Measurements from ENCODE around the gene OSBPL5. TPM values are rescaled to one million over a fixed set of nuclear protein-coding genes. Genes with fewer than 3 reads are reported as not detected.

The OSBPL5 gene
- total and polyA plus RNA-seq, 4 experiments from 2014 or later = 0.75 to 5.2 (median 2.9) TPM

- Histone ChIP-seq H3K27me3 (ENCODE audit: insufficient read depth, low read length) (no peaks in the 10 kb centered on the region), H3K27ac (ENCODE audit: low read depth, low read length) (no peak overlapping the region), H3K36me3 (ENCODE audit: insufficient read depth, low read length) (no peaks in the 10 kb centered on the region), H3K4me1 (ENCODE audit: insufficient read depth, low read length) (peaks cover 3% of the 10 kb centered on the region), H3K9me3 (ENCODE audit: control insufficient read depth in 1 of 2, low read length in 2 of 2) (no peaks in the 10 kb centered on the region), H3K4me3 (ENCODE audit: low read length in 2 of 2) (no peak overlapping the region)
- no peak overlapping the region for H3K27ac Mint-ChIP-seq
- ChIA-PET CTCF (ENCODE audit: partially characterized antibody) (no interaction called here), POLR2A (ENCODE audit: partially characterized antibody) (no interaction called here)
- H3K9me3 Mint-ChIP-seq = peaks cover 0 to 22% (median 15%) of the 10 kb centered on the region in 8 donors
- DNase-seq = no peak
- peaks cover 15 to 21% of the 10 kb centered on the region in 2 donors for H3K27me3 Mint-ChIP-seq
- peaks cover 3 to 4% of the 10 kb centered on the region in 2 donors for H3K36me3 Mint-ChIP-seq
- intact Hi-C loops (cut with micrococcal nuclease) = no loop called here
- H3K4me3 Mint-ChIP-seq = no peak overlapping the region
- H3K4me1 Mint-ChIP-seq = peaks cover 3 to 8% (median 4%) of the 10 kb centered on the region in 4 donors
Measured at GRCh38 chr11:3174387-3174786, 9.3 kb upstream of the OSBPL5 start.

GRCh38 chr11:3173795-3174194 lies 8.7 kb upstream of the OSBPL5 start:
- POLR2A ChIA-PET (ENCODE audit: partially characterized antibody) = no interaction called here
- intact Hi-C loops (cut with micrococcal nuclease) = no loop called here
- peaks cover 17 to 21% of the 10 kb centered on the region in 2 donors for H3K27me3 Mint-ChIP-seq
- H3K9me3 Mint-ChIP-seq = peaks cover 0 to 22% (median 15%) of the 10 kb centered on the region in 8 donors
- CTCF ChIA-PET (ENCODE audit: partially characterized antibody) = no interaction called here
- no peak for DNase-seq
- H3K4me1 Mint-ChIP-seq = peaks cover 3 to 13% (median 9%) of the 10 kb centered on the region in 4 donors
- Histone ChIP-seq H3K27ac (ENCODE audit: low read depth, low read length) (no peak overlapping the region), H3K9me3 (ENCODE audit: control insufficient read depth in 1 of 2, low read length in 2 of 2) (no peaks in the 10 kb centered on the region), H3K4me1 (ENCODE audit: insufficient read depth, low read length) (peaks cover 8% of the 10 kb centered on the region), H3K36me3 (ENCODE audit: insufficient read depth, low read length) (no peaks in the 10 kb centered on the region), H3K4me3 (ENCODE audit: low read length in 2 of 2) (no peak overlapping the region), H3K27me3 (ENCODE audit: insufficient read depth, low read length) (no peaks in the 10 kb centered on the region)
- H3K27ac Mint-ChIP-seq = no peak overlapping the region
- H3K36me3 Mint-ChIP-seq = peaks cover 3 to 4% of the 10 kb centered on the region in 2 donors
- H3K4me3 Mint-ChIP-seq = no peak overlapping the region

- peaks cover 21 to 23% of the 10 kb centered on the region in 2 donors for H3K27me3 Mint-ChIP-seq
- H3K4me1 ChIP-seq (ENCODE audit: insufficient read depth, low read length) = peaks cover 8% of the 10 kb centered on the region
- peaks cover 3 to 13% (median 9%) of the 10 kb centered on the region in 4 donors for H3K4me1 Mint-ChIP-seq
- ChIA-PET POLR2A (ENCODE audit: partially characterized antibody) (no interaction called here), CTCF (ENCODE audit: partially characterized antibody) (no interaction called here)
- no peaks in the 10 kb centered on the region for H3K36me3 ChIP-seq (ENCODE audit: insufficient read depth, low read length)
- no peak for DNase-seq
- no peak overlapping the region for H3K4me3 ChIP-seq (ENCODE audit: low read length in 2 of 2)
- H3K9me3 ChIP-seq (ENCODE audit: control insufficient read depth in 1 of 2, low read length in 2 of 2) = no peaks in the 10 kb centered on the region
- intact Hi-C loops (cut with micrococcal nuclease) = no loop called here
- no peaks in the 10 kb centered on the region for H3K27me3 ChIP-seq (ENCODE audit: insufficient read depth, low read length)
- peaks cover 0 to 18% (median 15%) of the 10 kb centered on the region in 8 donors for H3K9me3 Mint-ChIP-seq
- H3K4me3 Mint-ChIP-seq = peak overlapping the region in 1 of 8 donors; percentile 20
- no peak overlapping the region for H3K27ac ChIP-seq (ENCODE audit: low read depth, low read length)
- no peak overlapping the region for H3K27ac Mint-ChIP-seq
- peaks cover 3 to 4% of the 10 kb centered on the region in 2 donors for H3K36me3 Mint-ChIP-seq
Measured at GRCh38 chr11:3171931-3172560, 6.9 kb upstream of the OSBPL5 start.

GRCh38 chr11:3170756-3171650 lies 5.9 kb upstream of the OSBPL5 start:
- DNase-seq = no peak
- H3K9me3 ChIP-seq (ENCODE audit: control insufficient read depth in 1 of 2, low read length in 2 of 2) = no peaks in the 10 kb centered on the region
- Mint-ChIP-seq H3K27me3 (peaks cover 20 to 21% of the 10 kb centered on the region in 2 donors), H3K4me1 (peaks cover 3 to 13% (median 9%) of the 10 kb centered on the region in 4 donors), H3K36me3 (peaks cover 3 to 4% of the 10 kb centered on the region in 2 donors), H3K27ac (no peak overlapping the region), H3K9me3 (peaks cover 0 to 8% (median 7%) of the 10 kb centered on the region in 8 donors), H3K4me3 (no peak overlapping the region)
- no peak overlapping the region for H3K4me3 ChIP-seq (ENCODE audit: low read length in 2 of 2)
- H3K27ac ChIP-seq (ENCODE audit: low read depth, low read length) = no peak overlapping the region
- ChIA-PET POLR2A (ENCODE audit: partially characterized antibody) (no interaction called here), CTCF (ENCODE audit: partially characterized antibody) (no interaction called here)
- H3K4me1 ChIP-seq (ENCODE audit: insufficient read depth, low read length) = peaks cover 10% of the 10 kb centered on the region
- H3K36me3 ChIP-seq (ENCODE audit: insufficient read depth, low read length) = no peaks in the 10 kb centered on the region
- intact Hi-C loops (cut with micrococcal nuclease) = no loop called here
- no peaks in the 10 kb centered on the region for H3K27me3 ChIP-seq (ENCODE audit: insufficient read depth, low read length)

- H3K27ac Mint-ChIP-seq = no peak overlapping the region
- CTCF ChIA-PET (ENCODE audit: partially characterized antibody) = no interaction called here
Measured at GRCh38 chr11:3170044-3170755, 5.1 kb upstream of the OSBPL5 start.

GRCh38 chr11:3169255-3170043 lies 4.3 kb upstream of the OSBPL5 start:
- H3K9me3 Mint-ChIP-seq = peaks cover 0 to 4% (median 0%) of the 10 kb centered on the region in 8 donors
- Histone ChIP-seq H3K4me1 (ENCODE audit: insufficient read depth, low read length) (peaks cover 17% of the 10 kb centered on the region), H3K4me3 (ENCODE audit: low read length in 2 of 2) (no peak overlapping the region), H3K36me3 (ENCODE audit: insufficient read depth, low read length) (no peaks in the 10 kb centered on the region), H3K27ac (ENCODE audit: low read depth, low read length) (no peak overlapping the region), H3K27me3 (ENCODE audit: insufficient read depth, low read length) (no peaks in the 10 kb centered on the region), H3K9me3 (ENCODE audit: control insufficient read depth in 1 of 2, low read length in 2 of 2) (no peaks in the 10 kb centered on the region)
- peaks cover 6 to 19% (median 14%) of the 10 kb centered on the region in 4 donors for H3K4me1 Mint-ChIP-seq
- POLR2A ChIA-PET (ENCODE audit: partially characterized antibody) = no interaction called here
- peak overlapping the region in 1 of 7 donors; percentile 19 for H3K27ac Mint-ChIP-seq
- no peaks in the 10 kb centered on the region for H3K36me3 Mint-ChIP-seq
- peak overlapping the region; percentile 45 to 85 (median 71) for H3K4me3 Mint-ChIP-seq
- CTCF ChIA-PET (ENCODE audit: partially characterized antibody) = no interaction called here
- no peak for DNase-seq
- intact Hi-C loops (cut with micrococcal nuclease) = no loop called here
- peaks cover 18 to 20% of the 10 kb centered on the region in 2 donors for H3K27me3 Mint-ChIP-seq

More at GRCh38 chr11:3170044-3170755, 5.1 kb upstream of the OSBPL5 start:
- no peaks in the 10 kb centered on the region for H3K9me3 ChIP-seq (ENCODE audit: control insufficient read depth in 1 of 2, low read length in 2 of 2)
- intact Hi-C loops (cut with micrococcal nuclease) = no loop called here
- H3K36me3 ChIP-seq (ENCODE audit: insufficient read depth, low read length) = no peaks in the 10 kb centered on the region
- H3K4me1 Mint-ChIP-seq = peaks cover 6 to 19% (median 14%) of the 10 kb centered on the region in 4 donors
- H3K4me3 ChIP-seq (ENCODE audit: low read length in 2 of 2) = no peak overlapping the region
- H3K4me3 Mint-ChIP-seq = peak overlapping the region; percentile 12 to 85 (median 71)
- H3K27me3 ChIP-seq (ENCODE audit: insufficient read depth, low read length) = no peaks in the 10 kb centered on the region
- H3K27ac ChIP-seq (ENCODE audit: low read depth, low read length) = no peak overlapping the region
- H3K27me3 Mint-ChIP-seq = peaks cover 18 to 20% of the 10 kb centered on the region in 2 donors
- peaks cover 0 to 4% (median 0%) of the 10 kb centered on the region in 8 donors for H3K9me3 Mint-ChIP-seq
- H3K36me3 Mint-ChIP-seq = no peaks in the 10 kb centered on the region
- POLR2A ChIA-PET (ENCODE audit: partially characterized antibody) = no interaction called here
- no peak for DNase-seq
- H3K4me1 ChIP-seq (ENCODE audit: insufficient read depth, low read length) = peaks cover 17% of the 10 kb centered on the region
